ENCODE measurements around the gene KCNIP1. TPM values are rescaled to one million over a fixed set of nuclear protein-coding genes. Genes with fewer than 3 reads are reported as not detected.

Gene KCNIP1
- polyA plus RNA-seq, 1 donor (not counting 4 experiments of a cell fraction or from before 2014, with no cell fraction given), result not detected

GRCh38 chr5:170534177-170534576 is 30.4 kb downstream of the KCNIP1 start:
- no peak for TF ChIP-seq EZH2 (IDR thresholded peaks at IDR 0.05; ENCODE audit: low read length)
- no peak for TF ChIP-seq CTCF (optimal IDR thresholded peaks at IDR 0.05 in 1 of 3, IDR thresholded peaks at IDR 0.05 in 1 of 3, conservative IDR thresholded peaks at IDR 0.05 in 1 of 3; ENCODE audit: extremely low read depth in 1 of 3, insufficient read depth in 2 of 3, low read length in 3 of 3)
- Histone ChIP-seq H3K27ac (ENCODE audit: control insufficient read depth, insufficient read depth, low read length) (no peak overlapping the region), H4K20me1 (ENCODE audit: control insufficient read depth, extremely low read depth, insufficient read depth, low read length) (no peaks in the 10 kb centered on the region), H3K9me1 (ENCODE audit: control insufficient read depth, extremely low read depth, insufficient read depth, low read length) (no peaks in the 10 kb centered on the region), H3K27me3 (ENCODE audit: control insufficient read depth, extremely low read depth, insufficient read depth, low read length) (peaks cover 9% of the 10 kb centered on the region), H2AFZ (ENCODE audit: control insufficient read depth, low read length) (no peak overlapping the region), H3K9me3 (ENCODE audit: control insufficient read depth, low read depth, low read length) (no peaks in the 10 kb centered on the region), H3K36me3 (ENCODE audit: control insufficient read depth in 2 of 2, extremely low read depth in 1 of 2, insufficient read depth in 2 of 2, low read length in 2 of 2) (no peaks in the 10 kb centered on the region), H3K4me3 (ENCODE audit: control insufficient read depth in 2 of 3, extremely low read depth in 1 of 3, insufficient read depth in 2 of 3, low read depth in 1 of 3, low read length in 3 of 3) (no peak overlapping the region), H3K4me2 (ENCODE audit: control insufficient read depth, extremely low read depth, insufficient read depth, low read depth, low read length) (no peak overlapping the region), H3K4me1 (ENCODE audit: control insufficient read depth, extremely low read depth, insufficient read depth, low read length) (no peaks in the 10 kb centered on the region), H3K9ac (ENCODE audit: control insufficient read depth, extremely low read depth, insufficient read depth, low read length) (no peak overlapping the region), H3K79me2 (ENCODE audit: control insufficient read depth, insufficient read depth, low read length) (no peaks in the 10 kb centered on the region)
- FAIRE-seq (no peak), DNase-seq (ENCODE audit: low read depth, low spot score) (no peak)
- dilution Hi-C loops (cut with MboI; ENCODE audit: extremely low pct_ligation_motif_present, low sequenced_read_pairs), result no loop called here

GRCh38 chr5:170534941-170535340 is 31.1 kb downstream of the KCNIP1 start:
- H3K27ac ChIP-seq (ENCODE audit: control insufficient read depth, insufficient read depth, low read length), result no peak overlapping the region
- no peaks in the 10 kb centered on the region for H3K9me3 ChIP-seq (ENCODE audit: control insufficient read depth, low read depth, low read length)
- DNase-seq (ENCODE audit: low read depth, low spot score) (no peak), FAIRE-seq (no peak)
- no peaks in the 10 kb centered on the region for H3K4me1 ChIP-seq (ENCODE audit: control insufficient read depth, extremely low read depth, insufficient read depth, low read length)
- H3K36me3 ChIP-seq (ENCODE audit: control insufficient read depth in 2 of 2, extremely low read depth in 1 of 2, insufficient read depth in 2 of 2, low read length in 2 of 2), result no peaks in the 10 kb centered on the region
- no peak overlapping the region for H3K9ac ChIP-seq (ENCODE audit: control insufficient read depth, extremely low read depth, insufficient read depth, low read length)
- no peak overlapping the region for H2AFZ ChIP-seq (ENCODE audit: control insufficient read depth, low read length)
- H3K27me3 ChIP-seq (ENCODE audit: control insufficient read depth, extremely low read depth, insufficient read depth, low read length), result peaks cover 9% of the 10 kb centered on the region
- dilution Hi-C loops (cut with MboI; ENCODE audit: extremely low pct_ligation_motif_present, low sequenced_read_pairs), result no loop called here
- no peak overlapping the region for H3K4me2 ChIP-seq (ENCODE audit: control insufficient read depth, extremely low read depth, insufficient read depth, low read depth, low read length)
- no peak for TF ChIP-seq CTCF (optimal IDR thresholded peaks at IDR 0.05 in 1 of 3, IDR thresholded peaks at IDR 0.05 in 1 of 3, conservative IDR thresholded peaks at IDR 0.05 in 1 of 3; ENCODE audit: extremely low read depth in 1 of 3, insufficient read depth in 2 of 3, low read length in 3 of 3)
- no peak for TF ChIP-seq EZH2 (IDR thresholded peaks at IDR 0.05; ENCODE audit: low read length)
- no peaks in the 10 kb centered on the region for H3K79me2 ChIP-seq (ENCODE audit: control insufficient read depth, insufficient read depth, low read length)
- H3K9me1 ChIP-seq (ENCODE audit: control insufficient read depth, extremely low read depth, insufficient read depth, low read length), result no peaks in the 10 kb centered on the region
- no peak overlapping the region for H3K4me3 ChIP-seq (ENCODE audit: control insufficient read depth in 2 of 3, extremely low read depth in 1 of 3, insufficient read depth in 2 of 3, low read depth in 1 of 3, low read length in 3 of 3)
- H4K20me1 ChIP-seq (ENCODE audit: control insufficient read depth, extremely low read depth, insufficient read depth, low read length), result no peaks in the 10 kb centered on the region

Measured in keratinocyte (primary cell).